Measurements from ENCODE around the gene MPDU1. TPM values are rescaled to one million over a fixed set of nuclear protein-coding genes. Genes with fewer than 3 reads are reported as not detected.

The MPDU1 gene
- total and polyA plus RNA-seq, 10 of the 15 experiments (the other 5 are each of a cell fraction or from before 2014, with no cell fraction given) = 3.6 to 138 (median 78.9) TPM

GRCh38 chr17:7631398-7632380 is 48.0 kb downstream of the MPDU1 start:
- H3K27ac ChIP-seq (ENCODE audit: control insufficient read depth, insufficient read depth) = no peak overlapping the region
- POLR2A ChIA-PET = interaction anchor here (0.5 to 3.9 kb wide), 4 partner anchors 47 to 271 kb away, joined by 3 to 22 read pairs (median 5); partner anchors contain the start of genes MPDU1, TP53 and WRAP53
- H3K4me2 ChIP-seq (ENCODE audit: control insufficient read depth, insufficient read depth) = no peak overlapping the region
- no TSS peak for BruUV-seq (replicated peaks)
- in situ Hi-C loops (cut with MboI) = no loop called here
- FAIRE-seq = no peak
- H3K9ac ChIP-seq (ENCODE audit: control insufficient read depth, insufficient read depth, low read length) = no peak overlapping the region
- WGBS (ENCODE audit: insufficient coverage, insufficient replicate concordance, low lambda C conversion rate, missing lambda C conversion rate) = 37% methylated on average over 11 of the region's 11 CpGs
- CTCF ChIA-PET = interaction anchor here (0.6 to 8.2 kb wide), 17 partner anchors 10 to 169 kb away, joined by 3 to 128 read pairs (median 4); partner anchors contain the start of genes TP53 and WRAP53
- H3K4me3 ChIP-seq = no peak overlapping the region
- no peak for ATAC-seq
- H4K20me1 ChIP-seq (ENCODE audit: control insufficient read depth, insufficient read depth) = no peaks in the 10 kb centered on the region
- H3K9me3 ChIP-seq (replicated peaks; ENCODE audit: control insufficient read depth, insufficient read depth, low read length) = no peaks in the 10 kb centered on the region
- DNase-seq (ENCODE audit: low read depth, low spot score) = no peak
- H2AFZ ChIP-seq (ENCODE audit: control insufficient read depth, low read depth, low read length) = no peak overlapping the region
- H3K27me3 ChIP-seq (replicated peaks in 1 of 2; ENCODE audit: control insufficient read depth in 2 of 2, insufficient read depth in 2 of 2, low read length in 1 of 2) = no peaks in the 10 kb centered on the region
- RAD21 ChIA-PET (ENCODE audit: unreplicated experiment) = interaction anchor here (1.0 to 2.0 kb wide), 2 partner anchors 16 to 55 kb away, joined by 3 to 30 read pairs; partner anchors contain the start of genes TP53 and WRAP53
- no peaks in the 10 kb centered on the region for H3K36me3 ChIP-seq (ENCODE audit: control insufficient read depth in 2 of 2, insufficient read depth in 2 of 2, low read length in 1 of 2)
- intact Hi-C loops (cut with micrococcal nuclease; ENCODE audit: unreplicated experiment) = loop anchor here (5.0 kb wide), 1 partner anchor 46 kb away; no protein-coding TSS in a partner anchor
- SMC1A ChIA-PET (ENCODE audit: uncharacterized antibody, unreplicated experiment) = interaction anchor here (0.6 to 1.7 kb wide), 3 partner anchors 54 to 528 kb away, joined by 3 to 20 read pairs (median 8); partner anchors contain the start of genes TP53 and WRAP53
- TF ChIP-seq BMI1 (IDR thresholded peaks at IDR 0.05; ENCODE audit: borderline replicate concordance) (no peak), RAD51 (IDR thresholded peaks at IDR 0.05) (no peak), RCOR1 (conservative IDR thresholded peaks at IDR 0.05; ENCODE audit: low read depth, low read length) (no peak), NRF1 (conservative IDR thresholded peaks at IDR 0.05; ENCODE audit: low read depth, low read length) (no peak), MEF2A (IDR thresholded peaks at IDR 0.05; ENCODE audit: insufficient read depth, low read depth, low read length) (no peak), NFXL1 (IDR thresholded peaks at IDR 0.05; ENCODE audit: borderline replicate concordance) (no peak), LARP7 (IDR thresholded peaks at IDR 0.05) (no peak), TARDBP (IDR thresholded peaks at IDR 0.05; ENCODE audit: borderline replicate concordance) (no peak), SP1 (IDR thresholded peaks at IDR 0.05; ENCODE audit: low read depth, low read length) (no peak)
- TF ChIP-seq, protein P1, sequence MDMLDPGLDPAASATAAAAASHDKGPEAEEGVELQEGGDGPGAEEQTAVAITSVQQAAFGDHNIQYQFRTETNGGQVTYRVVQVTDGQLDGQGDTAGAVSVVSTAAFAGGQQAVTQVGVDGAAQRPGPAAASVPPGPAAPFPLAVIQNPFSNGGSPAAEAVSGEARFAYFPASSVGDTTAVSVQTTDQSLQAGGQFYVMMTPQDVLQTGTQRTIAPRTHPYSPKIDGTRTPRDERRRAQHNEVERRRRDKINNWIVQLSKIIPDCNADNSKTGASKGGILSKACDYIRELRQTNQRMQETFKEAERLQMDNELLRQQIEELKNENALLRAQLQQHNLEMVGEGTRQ (IDR thresholded peaks at IDR 0.05; ENCODE audit: borderline replicate concordance, low read depth, low read length) = no peak
- TF ChIP-seq, protein P2, sequence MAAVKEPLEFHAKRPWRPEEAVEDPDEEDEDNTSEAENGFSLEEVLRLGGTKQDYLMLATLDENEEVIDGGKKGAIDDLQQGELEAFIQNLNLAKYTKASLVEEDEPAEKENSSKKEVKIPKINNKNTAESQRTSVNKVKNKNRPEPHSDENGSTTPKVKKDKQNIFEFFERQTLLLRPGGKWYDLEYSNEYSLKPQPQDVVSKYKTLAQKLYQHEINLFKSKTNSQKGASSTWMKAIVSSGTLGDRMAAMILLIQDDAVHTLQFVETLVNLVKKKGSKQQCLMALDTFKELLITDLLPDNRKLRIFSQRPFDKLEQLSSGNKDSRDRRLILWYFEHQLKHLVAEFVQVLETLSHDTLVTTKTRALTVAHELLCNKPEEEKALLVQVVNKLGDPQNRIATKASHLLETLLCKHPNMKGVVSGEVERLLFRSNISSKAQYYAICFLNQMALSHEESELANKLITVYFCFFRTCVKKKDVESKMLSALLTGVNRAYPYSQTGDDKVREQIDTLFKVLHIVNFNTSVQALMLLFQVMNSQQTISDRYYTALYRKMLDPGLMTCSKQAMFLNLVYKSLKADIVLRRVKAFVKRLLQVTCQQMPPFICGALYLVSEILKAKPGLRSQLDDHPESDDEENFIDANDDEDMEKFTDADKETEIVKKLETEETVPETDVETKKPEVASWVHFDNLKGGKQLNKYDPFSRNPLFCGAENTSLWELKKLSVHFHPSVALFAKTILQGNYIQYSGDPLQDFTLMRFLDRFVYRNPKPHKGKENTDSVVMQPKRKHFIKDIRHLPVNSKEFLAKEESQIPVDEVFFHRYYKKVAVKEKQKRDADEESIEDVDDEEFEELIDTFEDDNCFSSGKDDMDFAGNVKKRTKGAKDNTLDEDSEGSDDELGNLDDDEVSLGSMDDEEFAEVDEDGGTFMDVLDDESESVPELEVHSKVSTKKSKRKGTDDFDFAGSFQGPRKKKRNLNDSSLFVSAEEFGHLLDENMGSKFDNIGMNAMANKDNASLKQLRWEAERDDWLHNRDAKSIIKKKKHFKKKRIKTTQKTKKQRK (IDR thresholded peaks at IDR 0.05; ENCODE audit: low read depth, low read length) = no peak
- H3K4me1 ChIP-seq (ENCODE audit: control insufficient read depth, insufficient read depth, low read length) = peaks cover 1% of the 10 kb centered on the region
- peaks cover 2% of the 10 kb centered on the region for H3K79me2 ChIP-seq (ENCODE audit: control insufficient read depth, insufficient read depth, low read length)

All from GM12878 (cell line).